Coronary artery (tissue), 2 donors: ENCODE measurements around the gene GCM1.
"Not testable (repeated sequence)": the region's sequence is repeated elsewhere in the genome, so short reads cannot be mapped to it uniquely, and the experiment has no call there.

Experiments used
- DNase-seq: peaks from one replicate; pipeline ENCODE4 v3.0.0-alpha.2; 2017; ENCODE audit warnings: low spot score
- H3K27ac ChIP-seq, 2 donors: fragments of 200-600 bp; sonication (generic); one replicate each; pipeline ENCODE4 v1.5.1; 2016 to 2019
- H3K4me3 ChIP-seq: fragments of 200-600 bp; sonication (generic); 2 replicates; pipeline ENCODE4 v1.5.1; 2016; ENCODE audit warnings: mild to moderate bottlenecking, moderate library complexity
- TF ChIP-seq, protein P1 (sequence below): fragments of 200-600 bp; sonication (generic); IDR thresholded peaks from one replicate; pipeline ENCODE4 v1.5.1; 2019; ENCODE audit warnings: antibody characterized with exemption

GCM1 gene

DNA sequence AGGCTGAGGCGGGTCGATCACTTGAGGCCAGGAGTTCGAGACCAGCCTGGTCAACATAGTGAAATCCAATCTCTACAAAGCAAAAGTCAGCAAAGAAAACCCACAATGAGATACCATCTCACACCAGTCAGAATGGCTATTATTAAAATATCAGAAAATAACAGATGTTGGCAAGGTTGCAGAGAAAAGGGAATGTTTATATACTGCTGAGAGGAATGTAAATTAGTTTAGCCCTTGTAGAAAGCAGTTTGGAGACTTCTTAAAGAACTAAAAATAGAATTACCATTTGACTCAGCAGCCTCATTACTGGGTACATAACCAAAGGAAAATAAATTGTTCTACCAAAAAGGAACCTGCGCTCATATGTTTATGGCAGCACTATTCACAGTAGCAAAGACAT lies 16.7 kb upstream of the GCM1 start:
- no peak overlapping the region for H3K27ac ChIP-seq
- no peak for DNase-seq
- TF ChIP-seq, protein P1, sequence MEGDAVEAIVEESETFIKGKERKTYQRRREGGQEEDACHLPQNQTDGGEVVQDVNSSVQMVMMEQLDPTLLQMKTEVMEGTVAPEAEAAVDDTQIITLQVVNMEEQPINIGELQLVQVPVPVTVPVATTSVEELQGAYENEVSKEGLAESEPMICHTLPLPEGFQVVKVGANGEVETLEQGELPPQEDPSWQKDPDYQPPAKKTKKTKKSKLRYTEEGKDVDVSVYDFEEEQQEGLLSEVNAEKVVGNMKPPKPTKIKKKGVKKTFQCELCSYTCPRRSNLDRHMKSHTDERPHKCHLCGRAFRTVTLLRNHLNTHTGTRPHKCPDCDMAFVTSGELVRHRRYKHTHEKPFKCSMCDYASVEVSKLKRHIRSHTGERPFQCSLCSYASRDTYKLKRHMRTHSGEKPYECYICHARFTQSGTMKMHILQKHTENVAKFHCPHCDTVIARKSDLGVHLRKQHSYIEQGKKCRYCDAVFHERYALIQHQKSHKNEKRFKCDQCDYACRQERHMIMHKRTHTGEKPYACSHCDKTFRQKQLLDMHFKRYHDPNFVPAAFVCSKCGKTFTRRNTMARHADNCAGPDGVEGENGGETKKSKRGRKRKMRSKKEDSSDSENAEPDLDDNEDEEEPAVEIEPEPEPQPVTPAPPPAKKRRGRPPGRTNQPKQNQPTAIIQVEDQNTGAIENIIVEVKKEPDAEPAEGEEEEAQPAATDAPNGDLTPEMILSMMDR, result no peak
- no peak overlapping the region for H3K4me3 ChIP-seq

DNA sequence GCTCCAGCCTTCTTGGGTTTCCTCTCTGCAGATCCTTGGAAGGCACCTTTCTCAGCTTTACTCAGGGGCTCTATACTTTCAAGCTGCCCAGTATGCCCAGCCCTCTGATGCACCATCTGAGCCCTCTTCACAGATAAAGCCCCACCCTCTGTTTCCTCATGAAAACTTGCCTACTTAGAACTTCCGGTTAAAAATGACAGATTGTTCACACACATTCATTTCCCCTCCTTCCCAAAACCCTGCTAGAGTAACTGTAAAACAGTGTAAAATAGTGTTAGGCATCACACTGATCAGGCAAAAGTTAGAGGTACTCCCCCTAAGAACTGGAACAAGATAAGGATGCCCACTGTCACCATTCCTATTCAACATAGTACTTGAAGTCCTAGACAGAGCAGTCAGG lies 14.0 kb upstream of the GCM1 start:
- TF ChIP-seq, protein P1, result no peak
- Histone ChIP-seq H3K27ac (no peak overlapping the region), H3K4me3 (no peak overlapping the region)
- no peak for DNase-seq

DNA sequence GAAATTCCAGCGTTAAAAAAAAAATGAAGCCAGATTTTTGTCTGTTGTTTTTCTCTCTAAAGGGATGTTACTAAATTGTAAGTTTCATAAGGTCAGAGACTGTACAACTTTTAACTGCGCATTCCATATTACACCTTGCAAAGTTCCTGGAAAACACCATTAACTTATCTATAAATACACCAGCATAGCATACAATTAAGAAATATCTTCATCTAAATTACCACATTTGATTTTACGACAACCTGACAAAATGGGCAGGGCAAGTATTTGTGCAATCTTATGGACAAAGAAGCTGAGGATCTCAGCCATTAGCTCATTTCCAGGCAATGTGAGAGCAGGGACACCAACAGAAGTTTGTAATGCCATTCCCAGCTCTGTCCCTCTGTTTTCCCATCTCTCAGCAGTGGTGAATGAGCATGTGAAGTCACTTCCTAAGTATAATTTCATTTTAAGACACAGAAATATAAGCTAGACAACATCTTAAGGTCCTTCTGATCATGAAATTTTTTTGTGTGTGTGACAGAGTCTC lies 12.9 kb upstream of the GCM1 start:
- no peak for DNase-seq
- H3K27ac ChIP-seq, result no peak overlapping the region
- no peak overlapping the region for H3K4me3 ChIP-seq
- TF ChIP-seq, protein P1, result no peak

DNA sequence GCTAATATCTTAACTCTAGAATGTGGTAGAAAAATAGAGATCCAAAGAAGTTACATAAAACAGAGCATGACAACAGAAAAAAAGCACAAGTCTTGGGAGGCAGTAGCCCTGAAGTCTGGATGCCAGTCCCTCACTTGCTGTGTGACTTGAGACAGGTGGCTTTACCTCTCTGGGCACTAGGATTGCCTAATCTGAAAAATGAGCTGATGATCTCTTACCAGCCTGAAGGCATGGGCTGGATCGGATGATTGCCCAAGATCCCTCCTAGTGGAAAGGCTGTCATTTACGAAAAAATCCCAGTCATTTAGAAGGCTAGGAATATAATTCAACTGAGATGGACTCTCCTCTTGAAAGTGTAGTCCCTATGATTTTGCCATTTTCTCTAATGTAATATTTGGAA lies 10.9 kb upstream of the GCM1 start:
- no peak for DNase-seq
- Histone ChIP-seq H3K4me3 (no peak overlapping the region), H3K27ac (no peak overlapping the region)
- TF ChIP-seq, protein P1, result no peak

DNA sequence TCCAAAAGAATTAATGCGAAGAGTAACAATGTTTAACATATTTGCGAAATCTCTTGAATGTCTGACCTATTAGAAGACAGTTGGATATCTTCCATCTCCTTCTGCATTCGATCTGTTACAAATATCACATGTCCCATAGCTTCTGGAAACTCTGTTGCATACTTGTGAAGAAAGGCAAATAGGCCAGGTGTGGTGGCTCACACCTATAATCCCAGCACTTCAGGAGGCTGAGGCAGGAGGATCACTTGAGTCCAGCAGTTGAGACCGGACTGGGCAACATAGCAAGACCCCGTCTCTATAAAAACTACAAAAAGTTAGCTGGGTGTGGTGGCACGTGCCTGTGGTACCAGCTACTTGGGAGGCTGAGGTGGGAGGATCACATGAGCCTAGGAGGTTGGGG lies 9.4 kb upstream of the GCM1 start:
- not testable (repeated sequence) for DNase-seq, H3K27ac ChIP-seq, H3K4me3 ChIP-seq

DNA sequence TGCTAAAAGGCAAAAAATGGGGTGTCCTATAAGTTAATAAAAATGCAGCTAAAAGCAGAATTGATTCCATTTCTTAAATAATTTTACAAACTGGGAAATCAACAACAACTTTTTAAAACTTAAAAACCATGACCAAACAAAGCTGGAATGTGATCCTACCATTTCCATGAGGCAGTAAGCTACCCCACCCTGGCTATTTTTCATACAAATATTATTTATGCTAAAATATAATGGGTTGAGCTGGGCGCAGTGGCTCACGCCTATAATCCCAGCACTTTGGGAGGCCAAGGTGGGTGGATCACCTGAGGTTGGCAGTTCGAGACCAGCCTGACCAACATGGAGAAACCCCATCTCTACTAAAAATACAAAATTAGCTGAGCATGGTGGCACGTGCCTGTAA lies 6.6 kb upstream of the GCM1 start:
- not testable (repeated sequence) for DNase-seq, H3K27ac ChIP-seq, H3K4me3 ChIP-seq

DNA sequence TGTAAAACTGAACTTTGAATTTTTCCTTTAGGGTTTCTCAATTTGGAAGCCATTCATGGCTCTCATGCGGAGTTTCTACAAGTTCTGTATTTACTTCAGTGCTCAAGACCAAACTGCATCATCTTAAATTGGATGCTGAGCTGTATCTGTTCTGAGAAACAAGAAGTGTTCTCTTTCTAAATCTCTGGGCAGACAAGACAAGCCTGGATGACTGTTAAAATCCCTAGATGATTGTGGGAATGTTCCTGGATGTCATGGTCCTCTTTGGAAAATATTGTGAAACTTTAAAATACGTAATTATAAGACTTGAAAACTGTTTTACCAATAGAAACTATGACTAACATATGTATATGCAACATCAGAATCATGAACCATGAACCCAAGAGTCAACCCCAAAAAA lies 6.2 kb upstream of the GCM1 start:
- Histone ChIP-seq H3K4me3 (no peak overlapping the region), H3K27ac (no peak overlapping the region)
- no peak for DNase-seq
- TF ChIP-seq, protein P1, result no peak

DNA sequence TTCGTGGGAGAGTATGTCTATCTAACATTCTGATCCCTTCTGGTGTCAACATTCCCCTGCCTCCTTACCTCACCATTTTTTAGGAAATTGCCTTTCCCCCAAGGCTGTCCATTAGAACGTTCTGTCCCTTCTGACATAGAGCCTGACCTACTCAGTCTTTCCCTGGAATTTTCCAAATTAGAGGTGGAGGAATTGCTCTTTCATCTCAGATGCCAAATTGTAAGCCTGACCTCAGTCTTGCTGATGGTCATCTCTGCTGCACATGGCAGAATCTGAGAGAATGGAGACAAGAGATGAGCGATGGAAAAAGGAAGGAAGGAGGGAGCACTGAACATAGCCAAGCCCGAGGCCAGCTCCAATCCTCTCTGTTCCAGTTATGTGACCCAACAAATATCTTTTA lies 5.4 kb upstream of the GCM1 start:
- no peak for DNase-seq
- Histone ChIP-seq H3K4me3 (no peak overlapping the region), H3K27ac (no peak overlapping the region)
- TF ChIP-seq, protein P1, result no peak
